ENCODE data around the gene IFIT1B.
"Not testable (repeated sequence)": the region's sequence is repeated elsewhere in the genome, so short reads cannot be mapped to it uniquely, and the experiment has no call there.

DNA sequence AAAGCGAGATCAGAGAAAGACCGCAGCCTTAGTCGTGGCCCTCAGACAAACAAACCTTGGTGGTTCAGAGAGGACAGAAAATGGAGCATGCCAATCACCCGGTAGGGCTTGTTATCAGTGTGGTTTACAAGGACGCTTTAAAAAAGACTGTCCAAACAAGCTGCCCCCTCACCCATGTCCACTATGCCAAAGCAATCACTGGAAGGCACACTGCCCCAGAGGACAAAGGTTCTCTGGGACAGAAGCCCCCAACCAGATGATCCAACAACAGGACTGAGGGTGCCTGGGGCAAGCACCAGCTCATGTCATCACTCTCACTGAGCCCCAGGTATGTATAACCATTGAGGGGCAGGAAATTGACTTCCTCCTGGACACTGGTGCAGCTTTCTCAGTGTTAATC is 31.4 kb downstream of the IFIT1B start:
- TF ChIP-seq POLR2A, CTCF (IDR thresholded peaks at IDR 0.05): not testable (repeated sequence)
